ENCODE measurements around the gene S100A8.

DNA sequence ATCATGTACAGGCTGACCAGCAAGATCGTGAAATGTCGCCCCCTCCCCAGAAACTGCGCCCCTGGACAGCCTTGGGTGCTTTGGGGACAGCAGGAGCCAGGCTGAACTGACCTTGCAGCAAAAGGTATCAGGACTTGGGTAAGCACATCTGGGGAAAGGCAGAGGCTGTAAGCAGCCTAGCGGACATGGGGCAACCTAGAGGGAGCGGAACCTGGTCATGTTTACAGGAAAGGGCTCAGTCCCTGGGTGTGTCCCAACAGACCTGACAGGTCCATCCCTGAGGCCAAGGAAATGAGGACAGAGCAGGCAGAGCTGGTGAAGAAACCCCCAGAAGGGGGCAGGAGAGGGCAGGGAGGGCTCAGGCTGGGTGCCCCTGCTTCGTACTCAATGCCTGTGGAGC lies 3.1 kb upstream of the S100A8 start:
- TF ChIP-seq GATA2 (IDR thresholded peaks at IDR 0.05; ENCODE audit: low read depth, low read length) (no peak), GATA3 (IDR thresholded peaks at IDR 0.05; ENCODE audit: low read depth, low read length) (no peak)

Data from SH-SY5Y (cell line).